ENCODE measurements around the gene PGLYRP3. TPM values are rescaled to one million over a fixed set of nuclear protein-coding genes. Genes with fewer than 3 reads are reported as not detected.

The PGLYRP3 gene
- total RNA-seq, 1 donor from 2014 or later = not detected

GRCh38 chr1:153259387-153259786, 53.4 kb downstream of the PGLYRP3 start, which contains the start of gene LORICRIN:
LORICRIN (plus strand) TSS chr1:153259687; CDS start chr1:153260950, 1,263 bp downstream.
- no peak for DNase-seq (ENCODE audit: low read depth)
- peak within 1 kb of the TSS; percentile 74 for H3K4me3 Mint-ChIP-seq (ENCODE audit: unreplicated experiment)
- no peak within 1 kb of the TSS for H3K27ac ChIP-seq (ENCODE audit: low read depth, low read length)
- H3K79me2 ChIP-seq (ENCODE audit: insufficient read depth, low read length) = no peaks in the 10 kb centered on the region
- TF ChIP-seq EZH2 (IDR thresholded peaks at IDR 0.05; ENCODE audit: insufficient read depth, low read length) = no peak
- TF ChIP-seq, protein P1, sequence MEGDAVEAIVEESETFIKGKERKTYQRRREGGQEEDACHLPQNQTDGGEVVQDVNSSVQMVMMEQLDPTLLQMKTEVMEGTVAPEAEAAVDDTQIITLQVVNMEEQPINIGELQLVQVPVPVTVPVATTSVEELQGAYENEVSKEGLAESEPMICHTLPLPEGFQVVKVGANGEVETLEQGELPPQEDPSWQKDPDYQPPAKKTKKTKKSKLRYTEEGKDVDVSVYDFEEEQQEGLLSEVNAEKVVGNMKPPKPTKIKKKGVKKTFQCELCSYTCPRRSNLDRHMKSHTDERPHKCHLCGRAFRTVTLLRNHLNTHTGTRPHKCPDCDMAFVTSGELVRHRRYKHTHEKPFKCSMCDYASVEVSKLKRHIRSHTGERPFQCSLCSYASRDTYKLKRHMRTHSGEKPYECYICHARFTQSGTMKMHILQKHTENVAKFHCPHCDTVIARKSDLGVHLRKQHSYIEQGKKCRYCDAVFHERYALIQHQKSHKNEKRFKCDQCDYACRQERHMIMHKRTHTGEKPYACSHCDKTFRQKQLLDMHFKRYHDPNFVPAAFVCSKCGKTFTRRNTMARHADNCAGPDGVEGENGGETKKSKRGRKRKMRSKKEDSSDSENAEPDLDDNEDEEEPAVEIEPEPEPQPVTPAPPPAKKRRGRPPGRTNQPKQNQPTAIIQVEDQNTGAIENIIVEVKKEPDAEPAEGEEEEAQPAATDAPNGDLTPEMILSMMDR (IDR thresholded peaks at IDR 0.05; ENCODE audit: insufficient read depth, low read depth, low read length) = no peak
- H3K4me1 Mint-ChIP-seq (ENCODE audit: low read depth, unreplicated experiment) = peaks cover 7% of the 10 kb centered on the region
- peaks cover 5% of the 10 kb centered on the region for H3K4me1 ChIP-seq (ENCODE audit: insufficient read depth, low read length)
- peaks cover 34% of the 10 kb centered on the region for H3K27me3 ChIP-seq (ENCODE audit: insufficient read depth, low read length)
- H3K4me3 ChIP-seq (ENCODE audit: insufficient read depth, low read depth, low read length) = no peak within 1 kb of the TSS
- no peaks in the 10 kb centered on the region for H3K9me3 ChIP-seq (ENCODE audit: insufficient read depth, low read depth, low read length)
- H3K36me3 ChIP-seq (ENCODE audit: insufficient read depth, low read length) = no peaks in the 10 kb centered on the region
- no peak for FAIRE-seq
- H3K4me2 ChIP-seq (ENCODE audit: low read length) = peak within 1 kb of the TSS; percentile 36
- H2AFZ ChIP-seq (ENCODE audit: low read depth, low read length) = no peak within 1 kb of the TSS
- no peaks in the 10 kb centered on the region for H3K9me3 Mint-ChIP-seq (ENCODE audit: unreplicated experiment)
- H3K9ac ChIP-seq (ENCODE audit: low read length) = no peak within 1 kb of the TSS
- no peaks in the 10 kb centered on the region for H3K36me3 Mint-ChIP-seq (ENCODE audit: low read depth, unreplicated experiment)
- no peaks in the 10 kb centered on the region for H4K20me1 ChIP-seq (ENCODE audit: insufficient read depth, low read length)
- H3K27ac Mint-ChIP-seq (ENCODE audit: unreplicated experiment) = peak within 1 kb of the TSS; percentile 54
- H3K27me3 Mint-ChIP-seq (ENCODE audit: low read depth, unreplicated experiment) = peaks cover 31% of the 10 kb centered on the region

DNA sequence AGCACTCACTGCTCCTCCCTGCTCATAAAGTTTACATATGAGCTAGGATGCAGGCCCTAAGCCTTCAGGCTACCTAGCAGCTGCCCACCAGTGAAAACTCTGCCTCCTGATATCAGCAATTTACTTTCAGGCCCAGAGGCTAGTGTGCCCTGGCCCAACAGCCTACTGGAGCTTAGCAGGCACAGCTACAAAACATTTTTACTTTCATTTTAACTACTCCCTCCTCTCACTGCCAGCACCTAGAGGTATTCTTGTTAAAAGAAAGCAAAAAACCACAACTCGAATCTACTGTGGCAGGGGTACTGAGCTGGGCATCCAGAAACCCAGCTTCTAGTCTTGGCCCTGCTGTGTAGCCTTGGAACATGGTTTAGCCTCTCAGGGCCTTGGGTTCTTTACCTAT, 59.1 kb downstream of the PGLYRP3 start:
- no peaks in the 10 kb centered on the region for H4K20me1 ChIP-seq (ENCODE audit: insufficient read depth, low read length)
- Mint-ChIP-seq H3K27ac (ENCODE audit: unreplicated experiment) (no peak overlapping the region), H3K9me3 (ENCODE audit: unreplicated experiment) (no peaks in the 10 kb centered on the region), H3K27me3 (ENCODE audit: low read depth, unreplicated experiment) (peaks cover 19% of the 10 kb centered on the region), H3K4me3 (ENCODE audit: unreplicated experiment) (no peak overlapping the region), H3K36me3 (ENCODE audit: low read depth, unreplicated experiment) (no peaks in the 10 kb centered on the region), H3K4me1 (ENCODE audit: low read depth, unreplicated experiment) (no peaks in the 10 kb centered on the region)
- H3K9ac ChIP-seq (ENCODE audit: low read length) = no peak overlapping the region
- no peaks in the 10 kb centered on the region for H3K79me2 ChIP-seq (ENCODE audit: insufficient read depth, low read length)
- no peaks in the 10 kb centered on the region for H3K4me1 ChIP-seq (ENCODE audit: insufficient read depth, low read length)
- TF ChIP-seq EZH2 (IDR thresholded peaks at IDR 0.05; ENCODE audit: insufficient read depth, low read length) = no peak
- TF ChIP-seq, protein P1 (IDR thresholded peaks at IDR 0.05; ENCODE audit: insufficient read depth, low read depth, low read length) = no peak
- DNase-seq (ENCODE audit: low read depth) (no peak), FAIRE-seq (no peak)
- H3K9me3 ChIP-seq (ENCODE audit: insufficient read depth, low read depth, low read length) = no peaks in the 10 kb centered on the region
- H3K27me3 ChIP-seq (ENCODE audit: insufficient read depth, low read length) = no peaks in the 10 kb centered on the region
- no peak overlapping the region for H3K4me2 ChIP-seq (ENCODE audit: low read length)
- no peak overlapping the region for H2AFZ ChIP-seq (ENCODE audit: low read depth, low read length)
- no peak overlapping the region for H3K4me3 ChIP-seq (ENCODE audit: insufficient read depth, low read depth, low read length)
- no peaks in the 10 kb centered on the region for H3K36me3 ChIP-seq (ENCODE audit: insufficient read depth, low read length)
- H3K27ac ChIP-seq (ENCODE audit: low read depth, low read length) = no peak overlapping the region

- H4K20me1 ChIP-seq (ENCODE audit: insufficient read depth, low read length) = no peaks in the 10 kb centered on the region
- no peak overlapping the region for H3K9ac ChIP-seq (ENCODE audit: low read length)
- no peaks in the 10 kb centered on the region for H3K36me3 Mint-ChIP-seq (ENCODE audit: low read depth, unreplicated experiment)
- H3K27ac ChIP-seq (ENCODE audit: low read depth, low read length) = no peak overlapping the region
- no peak for TF ChIP-seq EZH2 (IDR thresholded peaks at IDR 0.05; ENCODE audit: insufficient read depth, low read length)
- TF ChIP-seq, protein P1 (IDR thresholded peaks at IDR 0.05; ENCODE audit: insufficient read depth, low read depth, low read length) = no peak
- H3K79me2 ChIP-seq (ENCODE audit: insufficient read depth, low read length) = no peaks in the 10 kb centered on the region
- no peak overlapping the region for H3K4me3 ChIP-seq (ENCODE audit: insufficient read depth, low read depth, low read length)
- H3K9me3 Mint-ChIP-seq (ENCODE audit: unreplicated experiment) = no peaks in the 10 kb centered on the region
- H3K9me3 ChIP-seq (ENCODE audit: insufficient read depth, low read depth, low read length) = no peaks in the 10 kb centered on the region
- peaks cover 19% of the 10 kb centered on the region for H3K27me3 Mint-ChIP-seq (ENCODE audit: low read depth, unreplicated experiment)
- H3K36me3 ChIP-seq (ENCODE audit: insufficient read depth, low read length) = no peaks in the 10 kb centered on the region
- H3K4me1 ChIP-seq (ENCODE audit: insufficient read depth, low read length) = no peaks in the 10 kb centered on the region
- no peak overlapping the region for H3K27ac Mint-ChIP-seq (ENCODE audit: unreplicated experiment)
- H3K4me1 Mint-ChIP-seq (ENCODE audit: low read depth, unreplicated experiment) = no peaks in the 10 kb centered on the region
- no peak for DNase-seq (ENCODE audit: low read depth)
- no peak overlapping the region for H3K4me2 ChIP-seq (ENCODE audit: low read length)
- no peak overlapping the region for H2AFZ ChIP-seq (ENCODE audit: low read depth, low read length)
- no peak overlapping the region for H3K4me3 Mint-ChIP-seq (ENCODE audit: unreplicated experiment)
- no peaks in the 10 kb centered on the region for H3K27me3 ChIP-seq (ENCODE audit: insufficient read depth, low read length)
- no peak for FAIRE-seq
Measured at GRCh38 chr1:153253076-153253475, 59.7 kb downstream of the PGLYRP3 start.
